ENCODE measurements around the gene ARIH1. TPM values are rescaled to one million over a fixed set of nuclear protein-coding genes. Genes with fewer than 3 reads are reported as not detected.

The ARIH1 gene
- total RNA-seq, 1 experiment from 2014 or later: 192 TPM

- Histone ChIP-seq H3K4me1 (ENCODE audit: control insufficient read depth, insufficient read depth, low read length) (no peaks in the 10 kb centered on the region), H3K36me3 (ENCODE audit: control insufficient read depth, insufficient read depth, low read length) (no peaks in the 10 kb centered on the region), H3K27ac (ENCODE audit: low read length) (no peak overlapping the region), H3K27me3 (ENCODE audit: control insufficient read depth, insufficient read depth, low read length) (no peaks in the 10 kb centered on the region), H3K9me3 (ENCODE audit: control insufficient read depth, insufficient read depth, low read depth, low read length) (peaks cover 10% of the 10 kb centered on the region; the same call in 1 of the 2 replicates), H3K4me3 (ENCODE audit: low read depth in 2 of 2, low read length in 2 of 2) (no peak overlapping the region)
- in situ Hi-C loops (cut with HindIII; ENCODE audit: low pct_unique_long_range_greater_than_20kb, low sequenced_read_pairs) (loop anchor here (10.0 kb wide), 1 partner anchor 51 kb away; no protein-coding TSS in a partner anchor), intact Hi-C loops (cut with micrococcal nuclease; ENCODE audit: unreplicated experiment) (no loop called here)
- ChIA-PET POLR2A (no interaction called here), CTCF (no interaction called here)
- no peak for ATAC-seq
- TF ChIP-seq REST (IDR thresholded peaks at IDR 0.05; ENCODE audit: insufficient read depth in 1 of 2, low read depth in 2 of 2, low read length in 1 of 2): no peak
- TF ChIP-seq SIN3A (IDR thresholded peaks at IDR 0.05; ENCODE audit: borderline replicate concordance, insufficient read depth, low read depth, low read length): no peak
- TF ChIP-seq POLR2AphosphoS5 (IDR thresholded peaks at IDR 0.05; ENCODE audit: low read depth, low read length): no peak
- no peak for TF ChIP-seq CTCF (IDR thresholded peaks at IDR 0.05)
- TF ChIP-seq TCF7L2 (IDR thresholded peaks at IDR 0.05; ENCODE audit: low read depth, low read length): no peak
- DNase-seq (ENCODE audit: low read depth, low spot score): no peak
- no TSS peak for BruUV-seq (replicated peaks)
Measured at GRCh38 chr15:72535911-72536310, 61.8 kb downstream of the ARIH1 start.

- Histone ChIP-seq H3K9me3 (ENCODE audit: control insufficient read depth, insufficient read depth, low read depth, low read length) (peaks cover 10% of the 10 kb centered on the region; the same call in 1 of the 2 replicates), H3K36me3 (ENCODE audit: control insufficient read depth, insufficient read depth, low read length) (no peaks in the 10 kb centered on the region), H3K27me3 (ENCODE audit: control insufficient read depth, insufficient read depth, low read length) (no peaks in the 10 kb centered on the region), H3K4me1 (ENCODE audit: control insufficient read depth, insufficient read depth, low read length) (no peaks in the 10 kb centered on the region), H3K4me3 (ENCODE audit: low read depth in 2 of 2, low read length in 2 of 2) (no peak overlapping the region), H3K27ac (ENCODE audit: low read length) (no peak overlapping the region)
- intact Hi-C loops (cut with micrococcal nuclease; ENCODE audit: unreplicated experiment): no loop called here
- no peak for ATAC-seq
- CTCF ChIA-PET: no interaction called here
- DNase-seq (ENCODE audit: low read depth, low spot score): no peak
- in situ Hi-C loops (cut with HindIII; ENCODE audit: low pct_unique_long_range_greater_than_20kb, low sequenced_read_pairs): loop anchor here (10.0 kb wide), 1 partner anchor 52 kb away; no protein-coding TSS in a partner anchor
- TF ChIP-seq SIN3A (IDR thresholded peaks at IDR 0.05; ENCODE audit: borderline replicate concordance, insufficient read depth, low read depth, low read length) (no peak), POLR2AphosphoS5 (IDR thresholded peaks at IDR 0.05; ENCODE audit: low read depth, low read length) (no peak), TCF7L2 (IDR thresholded peaks at IDR 0.05; ENCODE audit: low read depth, low read length) (no peak), REST (IDR thresholded peaks at IDR 0.05; ENCODE audit: insufficient read depth in 1 of 2, low read depth in 2 of 2, low read length in 1 of 2) (no peak), CTCF (IDR thresholded peaks at IDR 0.05) (no peak)
- POLR2A ChIA-PET: no interaction called here
- BruUV-seq (replicated peaks): no TSS peak
Measured at GRCh38 chr15:72536506-72536905, 62.4 kb downstream of the ARIH1 start.

All from Panc1 (cell line).